Activated CD8-positive, alpha-beta memory T cell treated with anti-CD3 and anti-CD28 coated beads for 24 hours (primary cell): ENCODE measurements around the gene DVL1.
A peak's percentile ranks its signal among the peaks of the same experiment; 100 is the strongest.
"Not testable (repeated sequence)": the region's sequence is repeated elsewhere in the genome, so short reads cannot be mapped to it uniquely, and the experiment has no call there.

Experiments used
- DNase-seq: peaks from one replicate; pipeline ENCODE4 v3.0.0-alpha.2; 2020

Gene DVL1

DNA sequence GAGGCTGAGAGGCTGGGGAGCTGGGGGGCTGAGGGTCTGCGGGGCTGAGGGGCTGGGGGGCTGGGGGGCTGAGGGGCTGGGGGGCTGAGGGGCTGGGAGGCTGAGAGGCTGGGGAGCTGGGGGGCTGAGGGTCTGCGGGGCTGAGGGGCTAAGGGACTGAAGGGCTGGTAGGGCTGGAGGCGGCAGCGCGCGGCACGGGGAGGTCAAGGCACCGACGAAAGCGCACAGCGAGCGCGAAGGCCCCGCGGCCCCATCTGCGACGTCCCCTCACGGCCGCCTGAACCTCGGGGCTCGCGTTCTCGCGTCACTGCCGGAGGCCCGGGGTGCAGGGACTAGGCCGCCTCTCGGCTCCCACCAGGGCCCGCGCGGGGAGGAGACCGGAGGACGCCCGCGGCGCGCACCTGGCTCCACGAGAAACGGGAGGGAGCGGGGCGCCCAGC is 25.1 kb downstream of the DVL1 start:
- DNase-seq = no peak

DNA sequence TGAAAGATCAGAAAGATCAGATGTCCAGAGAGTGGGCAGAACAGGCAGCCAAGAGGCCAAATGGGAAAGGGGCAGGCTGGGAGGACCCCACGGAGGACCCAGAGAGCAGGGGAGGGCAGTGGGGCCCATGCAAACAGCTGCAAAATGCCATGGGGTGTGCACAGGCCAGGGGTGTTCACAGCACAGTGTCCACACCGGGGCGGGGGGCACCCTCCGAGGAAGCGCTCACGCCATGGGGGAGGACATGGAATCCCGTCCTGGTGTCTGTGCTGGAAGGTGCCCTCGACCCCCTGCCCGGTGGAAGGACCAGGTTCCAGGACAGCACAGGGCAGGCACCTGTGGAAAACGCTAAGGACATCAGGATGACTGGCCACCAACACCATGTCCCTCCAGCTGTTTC is 26.3 kb downstream of the DVL1 start:
- DNase-seq = no peak

DNA sequence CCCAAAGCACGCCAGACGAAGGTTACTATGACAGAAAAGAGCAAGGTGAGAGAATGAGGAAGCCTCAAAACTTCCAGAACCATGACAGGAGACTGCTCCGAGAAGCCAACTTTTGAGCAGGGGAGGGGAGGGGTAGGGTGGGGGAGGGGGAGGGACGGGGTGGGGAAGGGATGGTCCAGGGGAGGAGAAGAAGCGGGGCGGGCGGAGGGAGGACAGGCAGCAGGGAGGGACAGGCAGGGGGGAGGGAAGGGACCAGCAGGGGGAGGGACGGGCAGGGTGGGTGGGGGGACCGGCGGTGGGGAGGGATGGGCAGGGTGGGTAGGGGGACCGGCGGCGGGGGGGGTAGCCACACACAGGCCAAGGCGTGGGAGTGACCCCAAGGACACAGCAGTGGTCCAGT is 26.8 kb downstream of the DVL1 start:
- DNase-seq = no peak

DNA sequence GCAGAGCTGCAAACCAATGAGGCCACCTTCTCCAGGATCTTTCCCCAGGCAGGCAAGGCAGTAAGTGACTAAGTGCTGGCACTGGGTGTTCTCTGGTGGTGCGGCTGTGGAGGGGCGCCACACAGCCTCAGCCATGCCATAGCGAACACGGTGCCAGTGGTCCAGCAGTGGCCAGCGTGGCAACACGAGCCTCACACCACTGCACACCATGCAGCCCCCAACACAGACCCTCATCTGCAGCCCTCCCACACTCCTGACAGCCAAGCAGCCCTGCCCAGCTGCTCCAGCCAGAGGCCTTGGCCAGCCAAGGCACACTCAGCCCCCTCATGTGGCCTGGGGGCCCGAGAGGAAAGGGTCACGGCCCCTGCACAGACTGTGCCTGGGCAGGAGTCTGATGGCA is 27.7 kb downstream of the DVL1 start:
- DNase-seq = no peak

DNA sequence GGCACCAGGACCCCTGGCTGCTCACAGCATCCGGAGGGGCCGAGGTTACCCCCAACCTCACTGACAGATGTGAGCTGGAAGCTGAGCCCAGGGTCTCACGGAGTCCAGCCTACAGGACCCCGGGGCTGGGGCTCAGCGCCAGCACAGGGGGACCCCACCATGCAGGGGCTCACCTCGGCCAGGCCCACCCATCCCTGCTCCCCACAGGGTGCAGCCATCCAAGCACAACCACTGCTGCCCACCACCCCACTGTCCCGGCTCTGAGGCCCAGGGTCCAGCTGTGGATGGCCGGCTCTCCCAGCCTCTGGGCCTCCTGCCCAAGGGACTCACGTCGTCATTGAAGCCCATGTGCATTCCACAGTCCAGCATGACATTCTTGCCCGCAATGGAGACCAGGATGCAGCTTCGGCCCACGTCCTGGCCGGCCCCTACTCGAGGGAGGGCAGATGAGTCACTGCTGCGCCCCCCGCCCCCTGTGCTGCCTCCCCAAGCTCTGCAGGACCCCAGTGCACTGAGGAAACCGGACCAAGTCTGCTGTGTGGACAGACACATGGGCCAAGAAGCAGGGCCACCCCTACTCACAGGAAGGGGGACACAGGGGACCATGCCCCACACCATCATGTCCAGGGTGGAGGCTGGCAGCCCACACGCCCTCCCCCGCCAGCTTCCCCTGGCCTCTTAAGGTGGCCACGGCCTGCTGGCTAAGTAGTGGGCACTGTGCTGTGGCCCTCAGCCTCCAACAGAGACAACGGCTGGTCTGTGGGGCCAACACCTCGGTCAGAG is 28.4 kb downstream of the DVL1 start:
- no peak for DNase-seq

DNA sequence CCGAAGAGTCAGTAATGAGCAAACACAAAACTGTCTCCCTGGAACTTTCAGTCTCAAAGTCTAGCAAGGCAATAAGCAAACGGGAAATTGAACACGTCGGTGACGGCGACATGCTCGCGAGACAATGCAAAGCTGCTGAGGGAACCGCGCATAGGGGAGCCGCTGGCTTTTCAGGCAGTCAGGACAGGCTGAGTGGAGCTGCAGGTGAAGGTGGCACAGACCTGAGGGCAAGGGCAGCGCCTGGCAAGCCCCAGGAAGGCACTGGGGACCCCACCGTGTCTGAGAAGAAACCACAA is 29.6 kb downstream of the DVL1 start:
- no peak for DNase-seq

DNA sequence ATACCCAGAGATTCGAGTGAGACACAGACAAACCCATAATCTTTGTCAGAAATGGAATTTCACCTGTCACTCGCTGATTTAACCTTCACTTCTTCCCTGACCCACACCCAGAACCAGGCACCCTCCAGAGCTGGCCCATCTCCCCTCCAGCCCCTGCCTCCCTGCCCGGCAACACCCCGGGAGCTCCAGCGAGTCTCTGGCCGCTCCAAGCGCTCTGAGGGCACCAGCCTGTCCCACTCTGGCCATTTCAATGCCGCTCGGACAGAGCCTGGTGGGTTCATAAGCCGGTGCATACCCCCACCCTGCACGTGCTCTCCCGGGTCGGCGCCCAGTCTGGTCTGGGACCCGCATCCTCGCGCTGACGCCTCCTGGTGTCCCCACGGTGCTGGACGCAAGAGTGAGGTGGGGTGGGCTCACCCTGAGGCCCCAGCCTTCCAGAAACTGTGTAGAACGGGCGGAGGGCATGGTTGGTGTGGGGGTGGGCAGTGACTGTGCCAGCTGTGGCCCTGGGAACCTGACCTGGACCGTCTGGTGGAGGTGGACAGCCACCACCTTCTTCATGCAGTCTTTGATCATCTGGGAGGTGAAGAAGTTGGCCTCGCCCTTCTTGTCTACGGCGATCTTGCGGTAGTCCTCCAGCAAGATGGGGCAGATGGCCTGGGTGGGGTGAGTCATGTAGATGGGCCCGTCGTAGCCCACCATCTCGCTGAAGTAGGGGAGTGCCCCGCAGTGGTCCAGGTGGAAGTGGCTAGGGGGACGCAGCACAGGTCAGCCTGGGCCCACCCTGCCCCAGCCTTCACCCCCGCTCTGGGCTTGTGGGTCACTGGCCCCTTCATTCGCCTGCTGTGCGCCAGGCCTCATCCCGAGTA is 30.2 kb downstream of the DVL1 start:
- no peak for DNase-seq

DNA sequence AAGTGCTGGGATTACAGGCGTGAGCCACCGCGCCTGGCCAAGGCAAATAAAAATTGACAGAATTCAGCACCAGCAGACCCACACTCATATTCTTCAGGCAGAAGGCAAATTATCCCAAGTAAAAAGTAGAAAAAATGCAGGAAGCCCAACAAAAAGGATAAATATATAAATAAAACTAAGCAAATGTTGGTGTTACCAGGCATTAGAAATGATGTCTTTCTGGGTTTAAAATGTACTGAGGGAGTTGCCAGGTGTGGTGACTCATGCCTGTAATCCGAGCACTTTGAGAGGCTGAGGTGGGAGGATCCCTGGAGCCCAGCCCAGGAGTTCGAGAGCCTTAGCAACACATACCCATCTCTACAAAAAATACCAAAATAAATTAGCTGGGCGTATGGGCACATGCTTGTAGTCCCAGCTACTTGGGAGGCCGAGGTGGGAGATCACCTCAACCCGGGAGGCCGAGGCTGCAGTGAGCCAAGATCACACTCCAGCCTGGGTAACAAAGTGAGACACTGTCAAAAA is 31.0 kb downstream of the DVL1 start:
- no peak for DNase-seq

DNA sequence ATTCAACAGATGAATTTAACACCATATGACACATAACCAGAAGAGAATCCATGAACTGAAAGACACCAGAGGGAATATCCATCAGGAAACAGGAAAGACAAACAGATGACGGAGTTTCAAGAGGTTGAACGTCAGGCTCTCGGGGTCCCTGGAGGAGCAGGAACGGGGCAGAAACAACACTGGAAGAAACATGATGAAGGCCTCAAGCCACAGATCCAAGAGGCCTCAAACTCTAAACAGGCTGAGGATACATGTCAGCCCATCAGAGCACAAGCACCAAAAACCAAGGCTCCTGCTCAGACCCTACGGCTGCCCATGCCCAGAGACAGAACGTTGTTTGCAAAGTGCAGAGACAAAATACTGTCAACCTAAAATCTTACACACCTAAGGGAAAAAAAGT is 31.8 kb downstream of the DVL1 start:
- DNase-seq = no peak

DNA sequence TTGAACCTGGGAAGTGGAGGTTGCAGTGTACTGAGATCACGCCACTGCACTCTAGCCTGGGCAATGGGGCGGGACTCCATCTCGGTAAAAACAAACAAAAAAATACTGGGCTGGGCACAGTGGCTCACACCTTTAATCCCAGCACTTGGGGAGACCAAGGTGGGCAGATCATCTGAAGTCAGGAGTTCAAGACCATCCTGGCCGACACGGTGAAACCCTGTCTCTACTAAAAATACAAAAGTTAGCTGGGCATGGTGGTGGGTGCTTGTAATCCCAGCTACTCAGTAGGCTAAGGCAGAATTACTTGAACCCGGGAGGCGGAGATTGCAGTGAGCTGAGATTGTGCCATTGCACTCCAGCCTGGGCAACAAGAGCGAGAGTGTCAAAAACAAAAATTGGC is 33.0 kb downstream of the DVL1 start:
- not testable (repeated sequence) for DNase-seq

DNA sequence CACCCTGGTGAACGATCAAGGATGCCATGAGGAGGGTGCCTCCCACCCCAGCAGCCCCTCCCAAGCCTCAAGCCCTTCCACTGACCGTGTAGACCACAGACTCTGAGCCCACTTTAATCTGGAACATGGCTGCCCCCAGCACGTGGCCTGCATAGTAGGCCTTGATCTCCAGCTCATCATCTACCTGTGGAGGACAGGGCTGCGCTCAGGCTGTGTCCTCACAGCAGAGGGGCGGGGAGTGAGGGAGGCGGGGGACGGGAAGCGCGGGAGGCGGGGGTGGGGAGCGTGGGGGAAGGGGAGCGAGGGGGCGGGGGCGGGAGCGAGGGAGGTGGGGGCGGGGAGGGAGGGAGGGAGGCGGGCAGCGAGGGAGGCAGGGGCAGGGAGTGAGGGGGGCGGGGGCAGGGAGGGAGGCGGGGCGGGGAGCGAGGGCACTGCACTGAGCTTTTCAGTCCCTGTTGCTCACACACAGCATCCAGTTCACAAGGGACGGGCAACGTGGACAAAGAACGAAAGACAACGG is 33.7 kb downstream of the DVL1 start:
- DNase-seq = no peak

DNA sequence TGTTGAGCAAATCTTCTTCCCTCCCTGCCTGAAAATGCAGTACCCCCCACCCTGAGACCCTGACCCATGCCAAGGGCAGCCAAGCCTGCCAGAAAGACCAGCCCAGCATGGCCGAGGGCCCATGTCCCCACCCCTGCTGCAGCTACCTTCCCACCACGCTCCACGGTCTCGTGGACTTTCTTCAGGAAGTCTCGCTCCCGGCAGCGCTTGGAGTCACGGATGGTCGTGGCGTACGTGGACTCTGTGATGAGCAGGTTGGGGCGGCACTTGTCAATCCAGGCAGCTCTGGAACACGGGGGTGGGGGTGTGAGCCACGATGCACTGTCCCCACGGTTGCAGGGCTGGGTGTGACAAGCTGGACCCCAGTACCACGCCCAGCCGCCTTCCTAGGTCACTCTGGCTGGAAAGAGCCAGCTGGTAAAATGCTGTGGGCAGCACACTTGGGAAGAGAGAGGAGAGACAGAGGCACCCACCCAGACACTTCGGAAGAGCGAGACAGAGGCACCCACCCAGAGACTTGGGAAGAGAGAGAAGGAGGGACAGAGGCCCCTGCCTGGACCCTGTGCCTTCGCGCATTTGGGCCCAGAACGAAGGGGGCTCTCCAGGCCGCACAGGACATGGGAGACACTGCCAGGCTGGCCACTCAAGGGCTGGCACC is 34.4 kb downstream of the DVL1 start:
- DNase-seq = no peak

DNA sequence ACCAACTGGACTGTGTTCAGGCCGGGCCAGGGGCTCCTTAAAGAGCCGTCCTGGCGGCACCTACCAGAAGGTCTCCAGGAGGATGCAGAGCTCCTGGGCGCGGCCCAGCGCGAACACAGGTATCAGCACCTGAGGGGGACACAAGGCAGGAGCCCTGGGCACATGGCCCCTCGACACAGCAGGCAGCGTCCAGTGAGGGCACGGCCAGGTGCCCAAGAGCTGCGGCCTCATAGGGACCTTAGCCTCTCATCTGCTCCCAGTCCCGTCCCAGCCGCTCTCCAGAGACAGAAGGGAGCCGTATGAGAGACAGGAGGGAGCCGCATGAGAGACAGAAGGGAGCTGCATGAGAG is 35.0 kb downstream of the DVL1 start:
- DNase-seq = no peak

DNA sequence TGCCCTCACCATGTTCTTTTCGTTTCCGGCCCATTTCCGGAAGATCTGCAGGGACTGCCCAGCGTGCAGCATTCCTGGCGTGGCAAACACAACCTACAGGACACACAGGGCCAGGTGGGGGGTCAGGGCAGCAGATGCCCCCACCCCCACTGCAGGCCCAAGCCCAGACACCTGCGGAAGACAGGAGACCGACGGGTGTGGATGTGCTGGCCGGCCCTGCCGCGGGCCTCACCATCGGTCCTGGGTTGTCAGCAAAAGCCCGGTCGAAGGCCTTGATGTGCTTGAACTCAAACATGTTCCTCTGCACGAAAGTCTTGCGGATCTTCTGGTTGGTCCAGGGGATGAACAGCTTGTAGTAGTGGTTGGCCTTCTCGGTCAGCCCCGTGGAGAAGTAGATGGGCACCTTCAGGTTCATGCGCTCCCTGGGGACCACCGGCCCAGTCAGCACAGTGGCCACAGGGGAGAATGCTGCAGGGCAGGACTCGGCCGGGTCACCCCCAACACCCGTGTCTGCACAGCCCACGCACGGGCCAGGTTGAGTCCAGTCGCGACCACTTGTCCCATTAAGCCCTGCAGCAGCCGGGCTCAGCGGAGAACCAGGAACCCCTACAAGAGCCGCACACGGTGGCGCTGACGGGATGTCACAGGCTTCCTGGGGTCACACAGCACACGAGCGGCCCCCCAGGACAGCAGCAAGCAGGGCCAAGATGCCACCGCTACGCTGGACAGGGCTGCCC is 35.5 kb downstream of the DVL1 start:
- DNase-seq = no peak

DNA sequence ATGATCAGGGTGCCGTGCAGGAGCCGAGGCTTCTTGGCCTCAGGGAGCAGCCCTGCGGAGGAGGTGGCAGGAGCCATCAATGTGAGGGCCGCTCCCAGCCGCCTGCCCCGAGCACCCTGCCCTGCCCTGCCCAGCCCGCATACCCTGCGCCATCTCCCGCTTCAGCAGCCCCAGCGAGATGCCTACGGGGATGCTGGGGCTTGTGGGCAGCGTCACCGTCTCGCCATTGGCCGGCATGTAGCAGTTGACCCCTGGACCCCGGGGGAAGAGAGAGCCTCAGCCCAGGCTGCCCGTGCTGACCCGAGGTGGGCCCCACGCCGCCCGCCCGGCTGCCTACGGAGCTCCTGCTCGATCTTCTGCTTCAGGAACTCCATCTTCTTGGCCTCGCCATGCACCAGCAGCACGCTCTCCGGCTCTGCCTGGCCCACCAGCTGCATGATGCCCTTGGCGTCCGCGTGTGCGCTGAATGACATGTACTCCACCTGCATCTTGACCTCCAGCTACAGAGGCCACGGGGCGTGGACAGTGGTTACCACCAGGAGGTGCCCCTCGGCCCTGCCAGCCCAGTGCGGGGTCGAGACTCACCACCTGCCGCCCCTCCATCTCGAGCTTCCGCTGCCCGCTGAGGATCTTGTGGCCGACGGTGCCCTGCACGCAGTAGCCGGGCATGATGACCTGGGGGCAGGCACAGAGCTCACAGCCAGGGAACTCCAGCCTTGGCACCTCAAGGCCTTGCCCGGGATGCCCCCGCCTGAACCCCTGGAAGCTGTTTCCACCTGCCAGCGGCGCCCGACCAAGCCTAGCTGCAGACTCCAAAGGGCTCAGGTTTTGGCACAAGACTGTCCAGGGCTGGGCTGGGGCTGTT is 36.5 kb downstream of the DVL1 start:
- no peak for DNase-seq

DNA sequence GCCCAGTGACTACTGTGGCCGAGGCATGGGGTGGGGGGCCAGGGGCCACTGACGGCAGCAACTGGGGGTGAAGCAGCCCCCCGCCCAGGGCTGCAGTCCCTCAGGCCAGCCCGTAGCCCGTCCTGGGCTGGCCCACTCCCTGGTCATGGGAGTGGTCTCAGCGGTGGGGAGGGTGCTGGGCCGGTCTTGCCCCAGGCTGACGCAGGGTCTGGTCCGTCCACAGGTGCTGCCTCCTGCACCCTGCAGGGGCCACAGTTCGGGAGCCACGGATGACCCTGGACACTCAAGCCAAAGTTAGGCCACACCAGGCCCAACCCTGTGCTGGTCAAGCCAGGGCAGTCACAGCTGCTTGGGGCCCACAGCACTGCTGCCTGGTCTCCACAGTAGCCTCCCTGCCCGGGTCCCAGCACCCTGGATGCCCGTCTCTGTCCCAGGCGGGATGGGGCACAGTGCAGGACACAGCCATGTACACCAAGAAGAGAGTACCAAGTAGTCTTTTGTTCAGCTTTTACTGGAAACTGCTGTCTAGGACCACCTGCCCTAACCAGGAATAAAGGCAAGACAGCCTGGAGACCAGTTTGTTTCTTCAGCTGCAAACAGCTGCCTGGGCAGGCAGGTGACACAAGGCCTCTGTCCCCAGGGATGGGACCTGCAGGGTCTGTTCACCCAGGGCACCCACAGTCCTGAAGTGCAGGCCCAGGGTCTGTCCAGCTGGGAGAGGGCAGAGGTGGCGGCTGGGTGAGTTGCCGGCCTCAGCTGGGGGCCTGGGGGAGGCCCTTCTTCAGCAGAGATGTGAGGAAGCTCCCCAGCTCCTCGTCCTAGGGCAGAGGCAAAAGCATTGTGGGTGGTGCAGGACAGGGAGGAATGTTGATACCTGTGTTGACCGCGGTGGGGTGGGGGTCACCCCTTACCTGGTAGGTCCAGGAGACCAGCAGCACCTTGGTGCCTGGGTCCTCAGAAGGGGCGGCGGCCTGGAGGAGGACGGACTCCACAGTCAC is 37.8 kb downstream of the DVL1 start:
- no peak for DNase-seq

DNA sequence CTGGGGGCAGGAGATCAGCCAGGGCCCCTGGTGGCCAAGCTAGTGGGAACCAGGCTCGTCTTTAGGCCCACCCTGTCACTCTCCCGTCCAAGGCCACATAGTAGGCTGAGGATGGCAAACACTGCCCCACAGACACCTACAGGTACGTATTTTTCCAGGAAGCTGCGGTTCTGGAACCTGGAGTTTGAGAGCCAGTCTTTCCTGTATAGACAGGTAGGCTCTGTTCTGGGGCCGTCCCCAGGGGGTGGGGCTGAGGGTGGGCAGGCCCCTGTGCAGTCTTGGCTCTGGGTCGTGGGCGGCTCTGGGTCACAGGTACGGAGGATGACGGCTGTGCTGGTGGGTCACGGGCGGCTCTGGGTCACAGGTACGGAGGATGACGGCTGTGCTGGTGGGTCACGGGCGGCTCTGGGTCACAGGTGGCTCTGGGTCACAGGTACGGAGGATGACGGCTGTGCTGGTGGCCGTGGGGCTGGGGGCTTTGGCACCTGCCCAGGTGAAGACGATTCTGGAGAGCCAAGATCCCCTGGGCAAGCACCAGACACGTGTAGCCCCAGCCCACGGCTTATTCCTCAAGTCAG is 38.7 kb downstream of the DVL1 start:
- no peak for DNase-seq

DNA sequence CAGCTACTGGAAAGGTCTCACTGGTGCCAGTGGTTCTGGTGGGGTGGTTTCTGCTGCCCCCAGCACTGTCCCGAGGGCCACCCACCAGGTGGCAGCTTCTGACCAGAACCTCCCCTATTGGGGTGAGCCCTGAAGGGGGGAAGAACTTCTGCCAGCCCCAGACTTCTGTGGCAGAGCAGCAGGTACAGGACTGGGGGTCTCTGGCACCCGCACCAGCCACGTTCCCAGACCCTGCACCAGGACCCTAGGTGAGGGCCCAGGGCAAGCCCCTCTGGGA is 39.2 kb downstream of the DVL1 start:
- no peak for DNase-seq

DNA sequence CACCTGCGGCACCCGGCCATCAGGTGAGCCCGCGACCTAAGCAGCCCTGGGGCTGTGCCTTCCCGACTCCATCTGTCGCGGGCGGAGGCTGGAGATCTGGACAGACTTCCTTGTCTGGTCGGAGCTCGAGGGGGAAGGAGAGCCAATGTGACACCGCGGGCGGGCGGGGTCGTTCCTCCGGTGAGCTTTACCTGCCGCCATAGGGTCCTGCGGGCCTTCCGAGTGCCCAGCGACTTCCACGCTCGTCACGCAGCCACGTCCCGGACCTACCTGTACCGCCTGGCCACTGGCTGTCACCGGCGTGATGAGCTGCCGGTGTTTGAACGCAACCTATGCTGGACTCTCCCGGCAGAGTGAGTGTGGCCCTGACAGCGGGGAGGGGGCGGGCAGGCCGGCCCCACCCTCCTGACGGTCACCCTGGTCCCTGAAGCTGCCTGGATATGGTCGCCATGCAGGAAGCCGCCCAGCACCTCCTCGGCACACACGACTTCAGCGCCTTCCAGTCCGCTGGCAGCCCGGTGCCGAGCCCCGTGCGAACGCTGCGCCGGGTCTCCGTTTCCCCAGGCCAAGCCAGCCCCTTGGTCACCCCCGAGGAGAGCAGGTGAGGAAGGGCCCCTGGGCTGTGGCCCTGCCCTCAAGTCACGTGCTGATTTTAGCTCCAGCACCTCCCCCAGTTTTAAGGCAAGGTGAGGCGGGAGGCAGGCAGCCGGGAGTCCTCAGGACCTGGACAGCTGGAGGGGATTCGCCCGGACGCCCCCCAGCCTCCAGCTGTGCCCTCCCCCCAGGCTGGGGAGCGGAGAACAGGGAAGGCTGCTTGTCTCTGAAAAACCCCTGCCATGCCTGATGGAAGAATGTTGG is 39.7 kb downstream of the DVL1 start:
- peak; percentile 77 for DNase-seq
